ENCODE measurements around the gene CHST8.

The CHST8 gene

GRCh38 chr19:33736158-33736557, 114.4 kb downstream of the CHST8 start:
- no peak for DNase-seq (ENCODE audit: extremely low read depth, low read depth)
- TF ChIP-seq CTCF (IDR thresholded peaks at IDR 0.05; ENCODE audit: low read depth, low read length), result no peak

GRCh38 chr19:33736787-33737186, 115.0 kb downstream of the CHST8 start:
- TF ChIP-seq CTCF (IDR thresholded peaks at IDR 0.05; ENCODE audit: low read depth, low read length), result no peak

GRCh38 chr19:33737681-33738371, 116.1 kb downstream of the CHST8 start:
- DNase-seq (ENCODE audit: extremely low read depth, low read depth), result no peak

More at GRCh38 chr19:33736787-33737186, 115.0 kb downstream of the CHST8 start:
- DNase-seq (ENCODE audit: extremely low read depth, low read depth), result no peak

GRCh38 chr19:33740811-33741396, 119.2 kb downstream of the CHST8 start:
- no peak for DNase-seq (ENCODE audit: extremely low read depth, low read depth)
- TF ChIP-seq CTCF (IDR thresholded peaks at IDR 0.05; ENCODE audit: low read depth, low read length), result no peak

More at GRCh38 chr19:33737681-33738371, 116.1 kb downstream of the CHST8 start:
- no peak for TF ChIP-seq CTCF (IDR thresholded peaks at IDR 0.05; ENCODE audit: low read depth, low read length)

- no peak for DNase-seq (ENCODE audit: extremely low read depth, low read depth)
- TF ChIP-seq CTCF (IDR thresholded peaks at IDR 0.05; ENCODE audit: low read depth, low read length), result no peak
Observed at GRCh38 chr19:33745297-33745696, 123.5 kb downstream of the CHST8 start.

GRCh38 chr19:33746159-33746558, 124.4 kb downstream of the CHST8 start:
- DNase-seq (ENCODE audit: extremely low read depth, low read depth), result no peak
- TF ChIP-seq CTCF (IDR thresholded peaks at IDR 0.05; ENCODE audit: low read depth, low read length), result no peak

GRCh38 chr19:33747273-33747672, 125.5 kb downstream of the CHST8 start:
- no peak for TF ChIP-seq CTCF (IDR thresholded peaks at IDR 0.05; ENCODE audit: low read depth, low read length)
- no peak for DNase-seq (ENCODE audit: extremely low read depth, low read depth)
